HepG2 (cell line): ENCODE results near the gene SIRT7. TPM values are rescaled to one million over a fixed set of nuclear protein-coding genes. Genes with fewer than 3 reads are reported as not detected.

Experiments
- ATF2 ChIP-seq: sonication (generic); formaldehyde crosslinking; IDR thresholded peaks from 2 replicates; pipeline ENCODE4 v1.4.0; 2020; ENCODE audit warnings: missing genetic modification reagents
- ATF6 ChIP-seq: sonication (generic); formaldehyde crosslinking; conservative IDR thresholded peaks from 2 replicates; pipeline ENCODE4 v1.4.0; 2020; ENCODE audit warnings: missing genetic modification reagents
- ESRRA ChIP-seq: sonication (generic); formaldehyde crosslinking; IDR thresholded peaks from 2 replicates; pipeline ENCODE4 v1.5.1; 2020; ENCODE audit warnings: mild to moderate bottlenecking, low read depth, missing genetic modification reagents
- FOXJ3 ChIP-seq: sonication (generic); formaldehyde crosslinking; IDR thresholded peaks from 2 replicates; pipeline ENCODE4 v1.4.0; 2020; ENCODE audit warnings: missing genetic modification reagents, mild to moderate bottlenecking, borderline replicate concordance
- GTF2F1 ChIP-seq: fragments of 150-350 bp; IDR thresholded peaks from 2 replicates; pipeline ENCODE4 v1.6.1; 2014; ENCODE audit warnings: low read length
- JUND ChIP-seq: sonication (generic); formaldehyde crosslinking; IDR thresholded peaks from 2 replicates; pipeline ENCODE4 v1.8.0; 2022; ENCODE audit warnings: mild to moderate bottlenecking, missing genetic modification reagents
- KAT8 ChIP-seq: IDR thresholded peaks from 2 replicates; pipeline ENCODE4 v1.6.1; 2016; ENCODE audit warnings: missing genetic modification reagents, missing compliant biosample characterization
- RFX3 ChIP-seq: IDR thresholded peaks from 2 replicates; pipeline ENCODE4 v1.6.1; 2016; ENCODE audit warnings: missing biosample characterization, missing genetic modification reagents
- RNF219 ChIP-seq: sonication (generic); formaldehyde crosslinking; IDR thresholded peaks from 2 replicates; pipeline ENCODE4 v1.5.0; 2020; ENCODE audit warnings: mild to moderate bottlenecking, missing genetic modification reagents
- THYN1 ChIP-seq: sonication (generic); formaldehyde crosslinking; IDR thresholded peaks from 2 replicates; pipeline ENCODE4 v1.8.1; 2023; ENCODE audit warnings: low read depth, mild to moderate bottlenecking, moderate library complexity, missing genetic modification reagents, borderline replicate concordance
- XRCC5 ChIP-seq: fragments of 200-400 bp; formaldehyde crosslinking; optimal IDR thresholded peaks from 2 replicates; pipeline ENCODE3; 2017; ENCODE audit warnings: mild to moderate bottlenecking, low read length
- ZBTB4 ChIP-seq: sonication (generic); formaldehyde crosslinking; IDR thresholded peaks from 2 replicates; pipeline ENCODE4 v1.4.0; 2020; ENCODE audit warnings: missing genetic modification reagents, mild to moderate bottlenecking, borderline replicate concordance
- ZFP41 ChIP-seq: sonication (generic); formaldehyde crosslinking; IDR thresholded peaks from 2 replicates; pipeline ENCODE4 v1.4.0; 2020; ENCODE audit warnings: mild to moderate bottlenecking, missing genetic modification reagents, borderline replicate concordance
- ZNF441 ChIP-seq: sonication (generic); formaldehyde crosslinking; IDR thresholded peaks from 2 replicates; pipeline ENCODE4 v1.7.0; 2021; ENCODE audit warnings: missing genetic modification reagents, borderline replicate concordance
- ZNF775 ChIP-seq: sonication (generic); formaldehyde crosslinking; IDR thresholded peaks from 2 replicates; pipeline ENCODE4 v1.4.0; 2020; ENCODE audit warnings: missing genetic modification reagents, mild to moderate bottlenecking, moderate library complexity, borderline replicate concordance
- ZNF878 ChIP-seq: sonication (generic); formaldehyde crosslinking; IDR thresholded peaks from 2 replicates; pipeline ENCODE4 v1.8.1; 2023; ENCODE audit warnings: mild to moderate bottlenecking, missing genetic modification reagents, moderate library complexity
- ZXDC ChIP-seq: sonication (generic); formaldehyde crosslinking; IDR thresholded peaks from 2 replicates; pipeline ENCODE4 v1.5.0; 2020; ENCODE audit warnings: mild to moderate bottlenecking, missing genetic modification reagents
- polyA plus RNA-seq, 8 experiments: library from polyadenylated mRNA; depleted of rRNA in 3 of 8; stranded (reverse) in 7 of 8; unstranded in 1 of 8; fragments of >200 nt; fragmentation: Illumina TruSeq in 4 of 8; extraction: Trizol in 4 of 8; gene quantifications; 2 replicates each; pipeline versions ENCODE4 v1.2.1 to v1.2.3, GENCODE V29; 2011 to 2016; ENCODE audit warnings: low read depth in 4 of 8, missing spikeins in 1 of 8, mixed read lengths in 1 of 8; ENCODE audit not compliant: insufficient read depth in 1 of 8
- total RNA-seq, 5 experiments: library from RNA; depleted of rRNA; stranded (reverse); fragments of >200 nt; fragmentation: Illumina TruSeq; extraction: Trizol; gene quantifications; 2 replicates each; pipeline ENCODE4 v1.2.3, GENCODE V29; 2016; ENCODE audit warnings: low read depth in 1 of 5

Gene SIRT7
- total and polyA plus RNA-seq, 2 of the 13 experiments (the other 11 are each of a cell fraction or from before 2014, with no cell fraction given) = 8.3 to 24.8 TPM

GRCh38 chr17:81890447-81891302 is 27.3 kb downstream of the SIRT7 start (continued):
- TF ChIP-seq ZBTB4 (no peak), KAT8 (CRISPR knock-in tag) (no peak), ESRRA (CRISPR knock-in tag) (no peak), RFX3 (CRISPR knock-in tag) (no peak), ATF6 (no peak), ZNF441 (no peak), GTF2F1 (no peak), RNF219 (CRISPR knock-in tag) (no peak), JUND (CRISPR knock-in tag) (no peak), THYN1 (CRISPR knock-in tag) (no peak), FOXJ3 (CRISPR knock-in tag) (no peak), ZFP41 (CRISPR knock-in tag) (no peak), ZXDC (CRISPR knock-in tag) (no peak), ZNF775 (CRISPR knock-in tag) (no peak), XRCC5 (no peak), ATF2 (CRISPR knock-in tag) (0 out of 2 replicates have a peak, but pooled peaks have one; percentile 15), ZNF878 (CRISPR knock-in tag) (no peak)
